ENCODE measurements around the gene SLC4A11. TPM values are rescaled to one million over a fixed set of nuclear protein-coding genes. Genes with fewer than 3 reads are reported as not detected.

The SLC4A11 gene
- total RNA-seq, 2 donors from 2014 or later: 3.8 to 12.4 TPM

DNA sequence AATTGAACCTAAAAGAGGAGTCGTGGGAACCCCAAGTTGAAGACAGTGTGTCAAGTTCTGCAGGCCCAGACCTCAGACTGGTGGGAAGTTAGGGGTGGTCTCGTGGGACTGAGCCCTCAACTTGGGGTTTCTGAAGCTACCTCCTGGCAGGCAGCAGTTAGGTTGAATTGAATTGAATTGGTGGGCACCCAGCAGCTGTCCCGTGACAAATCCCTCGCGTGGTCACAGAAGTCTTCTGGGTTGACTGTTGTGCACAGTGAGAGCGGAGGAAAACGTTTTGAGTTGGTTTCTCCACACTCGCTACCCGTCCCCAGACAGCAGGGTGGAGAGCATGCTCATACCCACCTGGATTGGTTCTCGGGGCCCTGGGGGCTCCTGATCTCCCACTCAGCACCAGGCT, 12.9 kb downstream of the SLC4A11 start:
- Mint-ChIP-seq H3K27ac (no peak overlapping the region), H3K27me3 (ENCODE audit: insufficient read depth) (no peaks in the 10 kb centered on the region), H3K36me3 (ENCODE audit: low read depth) (peaks cover 20% of the 10 kb centered on the region), H3K4me3 (no peak overlapping the region), H3K9me3 (no peaks in the 10 kb centered on the region), H3K4me1 (peaks cover 19% of the 10 kb centered on the region)
- Histone ChIP-seq H3K9ac (ENCODE audit: extremely low read depth, low read length, poor library complexity, severe bottlenecking) (no peak overlapping the region), H3K4me3 (ENCODE audit: low read length) (no peak overlapping the region), H3K4me1 (ENCODE audit: control insufficient read depth, insufficient read depth, low read length) (peaks cover 10% of the 10 kb centered on the region), H3K27me3 (ENCODE audit: control insufficient read depth, insufficient read depth, low read length, poor library complexity, severe bottlenecking) (no peaks in the 10 kb centered on the region), H3K36me3 (ENCODE audit: control insufficient read depth, insufficient read depth, low read length) (peaks cover 33% of the 10 kb centered on the region), H3K9me3 (ENCODE audit: control insufficient read depth, low read length) (no peaks in the 10 kb centered on the region), H3K27ac (ENCODE audit: low read depth, low read length) (no peak overlapping the region)
- no peak for DNase-seq
- WGBS, 2 experiments (ENCODE audit: insufficient coverage in 1 of 2, insufficient read length in 1 of 2): 91 to 100% methylated on average over 7 to 10 of the region's 10 CpGs
- TF ChIP-seq, protein P1, sequence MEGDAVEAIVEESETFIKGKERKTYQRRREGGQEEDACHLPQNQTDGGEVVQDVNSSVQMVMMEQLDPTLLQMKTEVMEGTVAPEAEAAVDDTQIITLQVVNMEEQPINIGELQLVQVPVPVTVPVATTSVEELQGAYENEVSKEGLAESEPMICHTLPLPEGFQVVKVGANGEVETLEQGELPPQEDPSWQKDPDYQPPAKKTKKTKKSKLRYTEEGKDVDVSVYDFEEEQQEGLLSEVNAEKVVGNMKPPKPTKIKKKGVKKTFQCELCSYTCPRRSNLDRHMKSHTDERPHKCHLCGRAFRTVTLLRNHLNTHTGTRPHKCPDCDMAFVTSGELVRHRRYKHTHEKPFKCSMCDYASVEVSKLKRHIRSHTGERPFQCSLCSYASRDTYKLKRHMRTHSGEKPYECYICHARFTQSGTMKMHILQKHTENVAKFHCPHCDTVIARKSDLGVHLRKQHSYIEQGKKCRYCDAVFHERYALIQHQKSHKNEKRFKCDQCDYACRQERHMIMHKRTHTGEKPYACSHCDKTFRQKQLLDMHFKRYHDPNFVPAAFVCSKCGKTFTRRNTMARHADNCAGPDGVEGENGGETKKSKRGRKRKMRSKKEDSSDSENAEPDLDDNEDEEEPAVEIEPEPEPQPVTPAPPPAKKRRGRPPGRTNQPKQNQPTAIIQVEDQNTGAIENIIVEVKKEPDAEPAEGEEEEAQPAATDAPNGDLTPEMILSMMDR (conservative IDR thresholded peaks at IDR 0.05): no peak

DNA sequence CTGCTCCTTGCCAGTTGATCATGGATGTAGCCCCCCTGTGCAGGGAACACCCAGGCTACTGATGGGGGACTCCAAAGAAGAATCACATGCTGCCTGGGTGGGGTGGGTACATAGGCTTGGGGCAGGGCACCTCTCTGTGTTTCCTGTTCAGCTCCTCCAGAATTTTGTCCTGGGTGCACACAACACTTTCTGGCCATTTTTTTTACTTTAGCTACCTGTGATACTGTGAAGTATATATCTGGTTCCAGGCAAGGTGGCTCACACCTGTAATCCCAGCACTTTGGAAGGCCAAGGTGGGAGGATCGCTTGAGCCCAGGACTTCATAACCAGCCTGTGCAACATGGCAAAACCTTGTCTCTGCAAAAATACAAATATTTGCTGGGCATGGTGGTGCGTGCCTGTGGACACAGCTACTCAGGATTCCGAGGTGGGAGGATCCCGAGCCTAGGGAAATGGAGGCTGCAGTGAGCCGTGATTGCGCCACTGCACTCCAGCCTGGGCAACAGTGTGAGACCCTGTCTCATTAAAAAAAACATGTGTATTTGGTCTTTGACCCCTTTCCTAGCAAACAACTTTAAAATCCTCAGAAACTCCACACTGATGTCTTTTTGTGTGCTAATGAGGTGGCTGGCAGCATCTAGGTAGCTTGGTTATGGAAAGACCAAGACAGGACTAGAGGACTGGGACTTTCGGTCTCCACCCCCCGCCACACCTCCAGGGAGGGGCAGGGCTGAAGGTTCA, 14.1 kb downstream of the SLC4A11 start:
- no peak overlapping the region for H3K4me3 Mint-ChIP-seq
- no peak for DNase-seq
- Histone ChIP-seq H3K27me3 (ENCODE audit: control insufficient read depth, insufficient read depth, low read length, poor library complexity, severe bottlenecking) (no peaks in the 10 kb centered on the region), H3K9me3 (ENCODE audit: control insufficient read depth, low read length) (no peaks in the 10 kb centered on the region), H3K4me1 (ENCODE audit: control insufficient read depth, insufficient read depth, low read length) (peaks cover 10% of the 10 kb centered on the region), H3K27ac (ENCODE audit: low read depth, low read length) (no peak overlapping the region), H3K36me3 (ENCODE audit: control insufficient read depth, insufficient read depth, low read length) (peaks cover 43% of the 10 kb centered on the region), H3K4me3 (ENCODE audit: low read length) (no peak overlapping the region), H3K9ac (ENCODE audit: extremely low read depth, low read length, poor library complexity, severe bottlenecking) (no peak overlapping the region)
- peaks cover 30% of the 10 kb centered on the region for H3K36me3 Mint-ChIP-seq (ENCODE audit: low read depth)
- H3K9me3 Mint-ChIP-seq: no peaks in the 10 kb centered on the region
- WGBS, 2 experiments (ENCODE audit: insufficient coverage in 1 of 2, insufficient read length in 1 of 2): 94 to 95% methylated on average over 6 to 8 of the region's 8 CpGs
- no peaks in the 10 kb centered on the region for H3K27me3 Mint-ChIP-seq (ENCODE audit: insufficient read depth)
- peaks cover 23% of the 10 kb centered on the region for H3K4me1 Mint-ChIP-seq
- TF ChIP-seq, protein P1 (conservative IDR thresholded peaks at IDR 0.05): no peak
- peak overlapping the region; percentile 75 for H3K27ac Mint-ChIP-seq

DNA sequence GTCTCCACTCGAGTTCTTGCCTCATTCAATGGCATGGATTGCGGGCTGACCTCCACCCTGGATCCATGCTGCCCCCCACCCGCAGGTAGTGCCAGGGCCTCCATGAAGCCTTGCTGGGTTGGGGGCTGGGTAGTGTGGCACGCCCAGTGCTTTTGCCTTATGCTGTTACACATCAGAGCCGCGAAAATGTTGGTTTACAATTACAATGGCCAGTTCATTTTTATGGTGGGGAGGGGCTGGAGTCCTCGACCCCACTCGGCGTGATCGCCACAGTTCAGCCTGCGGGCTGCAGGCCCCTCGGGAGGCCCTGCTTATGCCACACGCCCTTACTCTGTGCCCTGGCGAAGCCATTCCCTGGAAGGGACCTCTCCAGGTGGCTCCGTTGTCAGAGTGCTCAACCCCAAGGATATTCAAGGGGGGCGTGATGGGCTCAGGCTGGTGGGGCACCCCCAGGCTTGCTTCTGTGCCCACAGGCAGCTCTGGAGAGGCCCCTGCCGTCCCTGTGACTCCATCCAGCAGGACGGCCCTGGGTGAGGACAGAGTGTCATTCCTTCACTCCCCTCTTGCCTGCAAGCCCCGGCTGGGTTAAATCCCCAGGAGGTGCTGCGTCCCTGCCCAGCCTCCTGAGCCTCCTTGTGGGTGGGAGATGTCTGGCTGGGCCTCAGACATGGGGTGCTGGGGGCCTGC, 14.9 kb downstream of the SLC4A11 start:
- H3K4me1 ChIP-seq (ENCODE audit: control insufficient read depth, insufficient read depth, low read length): peaks cover 10% of the 10 kb centered on the region
- peaks cover 31% of the 10 kb centered on the region for H3K36me3 Mint-ChIP-seq (ENCODE audit: low read depth)
- H3K9ac ChIP-seq (ENCODE audit: extremely low read depth, low read length, poor library complexity, severe bottlenecking): no peak overlapping the region
- H3K27me3 ChIP-seq (ENCODE audit: control insufficient read depth, insufficient read depth, low read length, poor library complexity, severe bottlenecking): no peaks in the 10 kb centered on the region
- H3K27ac Mint-ChIP-seq: peak overlapping the region; percentile 75
- H3K9me3 ChIP-seq (ENCODE audit: control insufficient read depth, low read length): no peaks in the 10 kb centered on the region
- TF ChIP-seq, protein P1 (conservative IDR thresholded peaks at IDR 0.05): no peak
- H3K36me3 ChIP-seq (ENCODE audit: control insufficient read depth, insufficient read depth, low read length): peaks cover 50% of the 10 kb centered on the region
- no peak overlapping the region for H3K27ac ChIP-seq (ENCODE audit: low read depth, low read length)
- H3K4me1 Mint-ChIP-seq: peaks cover 23% of the 10 kb centered on the region
- H3K9me3 Mint-ChIP-seq: no peaks in the 10 kb centered on the region
- no peak overlapping the region for H3K4me3 ChIP-seq (ENCODE audit: low read length)
- no peaks in the 10 kb centered on the region for H3K27me3 Mint-ChIP-seq (ENCODE audit: insufficient read depth)
- no peak overlapping the region for H3K4me3 Mint-ChIP-seq
- no peak for DNase-seq
- 89 to 93% methylated on average over 9 to 20 of the region's 20 CpGs for WGBS, 2 experiments (ENCODE audit: insufficient coverage in 1 of 2, insufficient read length in 1 of 2)

All from endodermal cell (in vitro differentiated cells).